GM21529 (cell line): Measurements from ENCODE around the gene TRIM67.
A peak's percentile ranks its signal among the peaks of the same experiment; 100 is the strongest.

Source experiments
- ATAC-seq: cut with Tn5 transposase; IDR thresholded peaks from one replicate; pipeline ENCODE4 v1.9.1; 2021; ENCODE audit not compliant: unreplicated experiment

The TRIM67 gene

GRCh38 chr1:231231511-231231910, 69.7 kb downstream of the TRIM67 start:
- no peak for ATAC-seq

GRCh38 chr1:231232870-231233734, 71.2 kb downstream of the TRIM67 start:
- peak; percentile 76 for ATAC-seq

- no peak for ATAC-seq
These were observed 72.0 kb downstream of the TRIM67 start for GRCh38 chr1:231233735-231234417.

- no peak for ATAC-seq
These were observed 72.6 kb downstream of the TRIM67 start for GRCh38 chr1:231234506-231234905.

- no peak for ATAC-seq
These were observed 73.8 kb downstream of the TRIM67 start for GRCh38 chr1:231235526-231236207.

- no peak for ATAC-seq
These were observed 74.3 kb downstream of the TRIM67 start for GRCh38 chr1:231236208-231236591.

GRCh38 chr1:231236938-231237337, 75.1 kb downstream of the TRIM67 start:
- ATAC-seq: no peak

GRCh38 chr1:231238298-231238697, 76.4 kb downstream of the TRIM67 start:
- no peak for ATAC-seq

- peak; percentile 2 for ATAC-seq
These were observed 78.6 kb downstream of the TRIM67 start for GRCh38 chr1:231240531-231240882.

- peak; percentile 91 for ATAC-seq
These were observed 79.3 kb downstream of the TRIM67 start, which contains the start of gene GNPAT for GRCh38 chr1:231240883-231241735. Gene GNPAT, plus strand, starts transcription at chr1:231241212. Its CDS starts 167 bp downstream, at chr1:231241379.

GRCh38 chr1:231241750-231242149, 79.9 kb downstream of the TRIM67 start:
- peak; percentile 14 for ATAC-seq

GRCh38 chr1:231242516-231243198, 80.8 kb downstream of the TRIM67 start:
- no peak for ATAC-seq

GRCh38 chr1:231248778-231249177, 86.9 kb downstream of the TRIM67 start:
- no peak for ATAC-seq

- no peak for ATAC-seq
These were observed 90.5 kb downstream of the TRIM67 start for GRCh38 chr1:231252336-231252735.

GRCh38 chr1:231260351-231260750, 98.5 kb downstream of the TRIM67 start:
- ATAC-seq: no peak

- ATAC-seq: no peak
These were observed 102.8 kb downstream of the TRIM67 start for GRCh38 chr1:231264642-231265041.

GRCh38 chr1:231265379-231265778, 103.5 kb downstream of the TRIM67 start:
- ATAC-seq: no peak

GRCh38 chr1:231266811-231267322, 105.0 kb downstream of the TRIM67 start:
- ATAC-seq: no peak
